Myocyte (in vitro differentiated cells): Measurements from ENCODE around the gene SOHLH2. TPM values are rescaled to one million over a fixed set of nuclear protein-coding genes. Genes with fewer than 3 reads are reported as not detected.

Source experiments
- DNase-seq: peaks from one replicate; pipeline ENCODE4 v3.0.0-alpha.2; 2012; ENCODE audit warnings: low read depth
- total RNA-seq: library from RNA; depleted of rRNA; stranded (reverse); fragments of >200 nt; gene quantifications from 2 replicates; pipeline ENCODE4 v1.2.3, GENCODE V29; 2014

Gene SOHLH2
- total RNA-seq, 1 donor from 2014 or later = 125 TPM

DNA sequence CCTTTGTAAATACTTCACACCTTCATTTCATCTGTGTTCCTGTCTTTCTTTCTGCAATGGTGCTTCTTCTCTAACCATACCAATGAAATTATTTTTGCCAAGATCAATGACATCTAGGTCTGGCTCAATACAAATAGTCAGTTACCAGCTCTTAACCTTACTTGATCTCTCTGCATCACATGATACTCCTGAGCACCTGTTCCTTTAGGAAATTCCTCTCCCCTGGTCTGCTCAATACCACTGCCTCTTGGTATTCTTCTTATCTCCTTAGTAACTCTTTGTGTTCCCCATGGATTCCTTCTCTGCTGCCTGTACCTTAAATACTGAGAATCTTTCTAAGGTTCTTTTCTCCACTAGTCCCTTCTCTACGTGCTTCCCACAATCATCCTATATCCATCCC lies 25.9 kb downstream of the SOHLH2 start:
- DNase-seq = peak; percentile 77

DNA sequence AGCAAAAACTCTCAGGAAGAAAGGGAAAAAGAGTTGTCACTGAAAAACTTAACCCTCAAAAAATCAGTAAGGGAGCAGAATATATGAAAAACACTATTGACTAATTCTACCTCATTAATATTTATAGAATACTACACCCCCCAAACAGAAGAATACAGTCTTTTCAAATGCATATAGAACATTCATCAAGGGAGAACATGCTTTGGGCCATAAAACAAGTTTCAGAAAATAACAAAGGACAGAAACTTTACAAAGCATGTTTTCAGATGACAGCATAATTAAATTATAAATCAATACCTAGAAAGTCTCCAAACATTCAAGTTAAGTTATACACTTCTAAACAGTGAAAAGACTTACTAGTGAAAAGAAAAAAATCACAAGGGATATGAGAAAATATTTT lies 30.5 kb downstream of the SOHLH2 start:
- DNase-seq = no peak

DNA sequence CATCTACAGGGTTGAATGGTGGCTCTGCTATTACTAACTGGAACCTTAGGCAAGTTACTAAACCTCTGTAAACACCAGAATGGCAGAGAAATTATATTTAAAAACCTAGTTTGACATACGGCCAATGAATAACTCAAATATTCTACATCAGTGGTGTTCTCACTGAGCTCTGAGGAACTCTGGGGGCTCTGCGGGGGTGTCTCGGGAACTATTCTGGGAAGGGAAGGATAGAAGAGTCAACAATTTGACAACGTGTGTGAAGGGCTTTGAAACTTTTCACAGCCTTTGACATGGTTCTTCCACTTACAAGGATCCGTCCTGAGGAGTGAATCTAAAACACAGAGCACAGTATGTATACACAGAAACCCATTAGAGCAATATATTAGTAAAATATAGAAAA lies 38.7 kb downstream of the SOHLH2 start:
- DNase-seq = no peak

DNA sequence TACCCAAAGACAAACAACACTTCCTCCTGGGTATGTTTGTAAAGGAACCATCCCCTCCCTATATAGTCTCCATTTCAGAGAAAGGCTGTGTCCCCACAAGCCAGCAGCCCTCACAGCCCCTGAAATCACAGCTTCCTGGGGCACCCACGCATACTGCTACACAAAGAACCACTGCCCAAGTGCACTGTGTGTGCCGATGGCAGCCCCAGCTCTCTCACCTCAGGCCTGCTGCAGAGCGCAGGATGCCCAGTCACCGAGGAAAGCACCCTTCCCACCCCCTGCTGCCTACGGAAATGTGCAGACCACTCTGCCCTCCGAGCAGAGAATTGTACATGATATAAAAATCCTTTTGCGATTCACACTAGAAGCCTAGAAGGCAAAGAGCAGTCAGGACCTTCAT lies 39.4 kb downstream of the SOHLH2 start:
- DNase-seq = no peak

DNA sequence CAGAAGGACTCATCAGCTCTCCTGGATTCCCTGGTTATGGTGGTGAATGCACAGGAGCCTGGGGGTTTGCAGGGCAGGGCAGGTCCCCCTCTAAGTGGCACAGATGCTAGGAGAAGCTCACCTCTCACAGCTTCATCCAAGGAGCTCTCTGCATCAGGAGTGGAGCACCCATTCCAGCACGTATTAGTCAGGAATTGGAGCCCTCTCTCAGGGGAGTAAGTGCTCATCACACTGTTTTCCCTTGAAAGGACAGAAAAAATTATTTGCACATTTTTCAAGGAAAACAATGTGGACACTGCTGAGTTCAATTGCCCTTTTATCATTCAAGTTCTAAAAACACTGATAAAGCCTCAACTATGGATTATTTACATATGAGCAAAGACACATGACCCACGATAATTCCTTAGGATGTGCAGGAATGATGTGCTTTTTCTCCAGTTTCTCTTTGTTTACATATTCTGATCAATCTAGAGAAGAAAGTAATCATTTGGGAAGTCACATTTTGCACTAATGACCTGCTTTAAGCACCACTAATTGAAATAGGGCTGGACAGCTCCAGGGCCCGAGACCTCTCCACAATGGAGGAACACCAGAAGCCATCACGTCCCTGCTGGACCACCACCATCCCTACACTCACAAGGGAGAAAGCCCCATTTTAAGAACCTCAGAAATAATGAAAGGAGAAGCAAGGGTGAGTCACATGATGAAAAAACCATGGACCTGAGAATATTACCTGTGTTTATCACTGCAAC lies 40.6 kb downstream of the SOHLH2 start:
- no peak for DNase-seq

DNA sequence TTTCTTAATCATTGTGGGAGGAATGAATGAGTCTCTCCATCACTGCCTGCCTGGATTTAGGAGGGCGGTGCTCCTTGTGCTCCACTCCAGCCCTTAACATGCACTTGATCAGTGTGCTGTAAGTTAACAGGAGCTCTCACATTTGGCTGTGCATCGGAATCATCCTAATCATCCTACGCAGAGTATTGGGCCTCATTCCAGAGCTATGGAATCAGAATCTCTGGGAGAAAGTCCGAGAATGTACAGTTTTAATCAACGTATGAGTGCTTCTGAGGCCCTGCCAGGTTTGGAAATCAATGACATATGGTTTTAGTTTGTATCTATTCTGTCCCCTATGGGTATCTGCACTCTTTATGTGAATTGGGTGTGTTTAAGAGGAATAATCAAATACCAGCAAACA lies 48.3 kb downstream of the SOHLH2 start:
- DNase-seq = no peak

DNA sequence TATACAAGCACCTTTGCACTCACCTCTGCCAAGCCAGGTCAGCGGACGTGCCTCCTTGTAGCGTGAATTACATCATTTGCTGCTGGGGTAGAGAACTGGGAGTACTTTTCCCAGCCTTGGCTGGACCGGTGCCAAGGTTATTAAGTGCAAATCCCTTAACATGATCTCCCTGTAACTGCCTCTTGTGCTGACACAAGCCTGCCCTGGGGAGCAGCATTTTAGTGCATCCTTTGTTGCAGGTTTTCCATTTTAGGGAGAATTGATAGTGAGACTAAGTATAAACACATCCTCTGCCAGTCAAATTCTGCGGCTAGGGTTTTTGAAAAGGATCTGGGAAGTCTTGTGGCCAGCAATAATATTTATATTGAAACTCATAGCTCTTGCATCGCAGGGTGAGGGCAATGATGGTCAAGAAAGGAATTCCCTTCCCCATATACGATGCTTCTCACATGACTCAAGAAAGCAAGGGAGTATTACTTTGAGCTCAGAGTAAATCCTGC lies 50.5 kb downstream of the SOHLH2 start:
- DNase-seq = peak; percentile 83

DNA sequence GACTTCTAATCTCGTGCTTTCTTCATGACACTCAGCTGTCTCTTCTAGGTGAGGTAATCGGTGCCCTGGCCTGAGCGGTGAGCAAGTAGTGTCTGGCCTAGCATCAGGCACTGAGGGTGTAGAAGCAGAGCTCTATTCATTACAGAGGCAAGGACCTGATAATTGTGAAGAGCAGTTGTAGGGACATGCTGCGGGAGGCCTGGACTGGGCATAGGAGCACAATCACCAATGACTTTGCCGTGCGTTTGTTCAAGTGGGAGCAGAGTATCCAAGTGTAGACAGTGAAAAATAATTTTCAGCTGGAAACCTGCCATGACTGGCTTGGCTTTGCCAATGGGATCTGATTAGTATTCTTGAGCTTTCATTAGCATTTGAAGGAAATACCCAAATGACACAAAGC lies 51.1 kb downstream of the SOHLH2 start:
- DNase-seq = no peak

DNA sequence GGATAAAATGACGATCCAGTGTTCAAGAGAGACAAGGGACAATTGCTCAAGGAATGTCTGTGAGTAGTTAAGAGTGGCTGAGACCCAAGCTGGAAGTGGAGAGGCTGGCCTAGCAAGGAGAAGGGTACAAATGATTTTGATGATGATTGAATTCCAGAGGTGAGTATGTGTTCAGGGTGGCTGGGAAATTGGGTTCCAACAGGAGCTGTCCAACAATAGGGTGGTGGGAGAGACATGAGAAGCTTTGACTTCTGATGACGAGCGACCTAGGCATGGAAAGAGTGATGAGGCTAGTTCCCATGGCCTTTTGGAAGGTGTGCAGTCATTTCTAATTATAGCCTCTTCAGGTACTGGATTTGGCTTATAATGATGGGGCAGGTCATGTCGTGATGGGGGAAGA lies 54.1 kb downstream of the SOHLH2 start:
- DNase-seq = no peak

DNA sequence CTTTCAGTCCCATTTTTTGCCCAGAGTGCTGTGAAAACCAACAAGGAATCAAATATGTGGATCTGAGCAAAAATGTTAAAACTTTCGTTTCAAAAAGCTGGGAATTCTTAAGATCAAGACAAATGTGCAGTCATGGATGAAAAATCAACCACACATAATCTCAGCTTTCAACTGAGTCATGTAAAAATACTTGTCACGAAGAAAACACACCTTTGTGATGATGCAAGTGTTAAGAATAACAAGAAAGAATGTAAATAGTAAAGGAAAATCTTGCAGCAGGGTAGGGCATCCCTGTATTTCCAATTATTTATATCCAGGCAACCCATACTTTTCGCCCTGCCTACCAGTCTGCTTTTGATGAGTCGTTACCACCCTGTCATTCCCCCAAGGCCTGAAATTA lies 55.7 kb downstream of the SOHLH2 start:
- DNase-seq = peak; percentile 48

DNA sequence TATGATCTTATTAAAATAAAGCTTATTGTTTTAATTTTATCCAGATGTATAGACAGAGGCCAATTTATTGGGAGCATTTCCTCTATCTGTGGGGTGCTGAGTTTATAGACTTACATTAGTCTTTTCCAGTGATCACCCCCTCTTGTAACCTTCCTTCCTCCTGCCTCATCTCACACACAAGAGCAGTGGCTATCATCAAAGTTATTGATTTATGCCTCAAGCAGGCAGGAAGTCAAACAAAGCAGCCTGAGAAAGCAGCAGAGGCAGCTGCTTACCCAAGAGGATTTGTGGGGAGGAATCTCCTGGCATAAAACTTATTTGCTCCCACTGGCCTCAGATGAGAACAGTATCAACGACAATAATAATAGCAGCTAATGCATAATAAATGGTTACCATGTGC lies 56.9 kb downstream of the SOHLH2 start:
- peak; percentile 77 for DNase-seq

DNA sequence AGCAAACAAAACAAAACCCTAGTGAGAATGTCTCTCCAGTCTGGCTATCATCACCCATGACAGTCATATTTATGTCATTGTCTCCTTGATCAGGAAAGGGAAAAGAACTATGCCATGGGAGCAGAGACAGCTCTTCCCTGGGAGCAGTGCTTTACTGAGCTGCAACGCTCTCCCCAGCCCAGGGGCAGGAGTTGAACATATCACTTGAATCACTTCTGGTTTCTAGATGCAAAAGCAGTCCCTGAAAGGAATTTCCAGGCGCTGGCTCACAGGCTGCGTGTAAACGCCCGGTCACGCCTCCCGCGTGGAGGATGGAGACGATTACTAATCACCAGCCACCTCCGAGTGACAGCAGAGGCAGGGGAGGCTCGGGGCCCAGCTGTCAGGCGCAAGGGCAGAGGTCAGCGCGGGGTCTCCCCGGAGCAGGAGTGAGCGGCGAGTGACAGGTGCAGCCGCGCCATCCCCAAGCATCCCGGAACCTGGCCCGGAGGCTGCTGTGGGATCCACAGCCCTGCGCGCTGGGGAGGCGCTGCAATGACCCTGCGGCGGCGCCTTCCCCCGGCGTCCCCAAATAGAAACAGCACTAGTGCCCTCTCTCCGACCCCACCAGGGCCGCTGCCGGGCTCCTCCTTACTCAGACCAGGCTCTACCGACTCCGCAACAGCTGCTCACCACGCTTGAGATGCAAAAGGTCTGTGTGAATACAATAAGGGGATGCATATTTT lies 59.6 kb downstream of the SOHLH2 start:
- peak; percentile 97 for DNase-seq

DNA sequence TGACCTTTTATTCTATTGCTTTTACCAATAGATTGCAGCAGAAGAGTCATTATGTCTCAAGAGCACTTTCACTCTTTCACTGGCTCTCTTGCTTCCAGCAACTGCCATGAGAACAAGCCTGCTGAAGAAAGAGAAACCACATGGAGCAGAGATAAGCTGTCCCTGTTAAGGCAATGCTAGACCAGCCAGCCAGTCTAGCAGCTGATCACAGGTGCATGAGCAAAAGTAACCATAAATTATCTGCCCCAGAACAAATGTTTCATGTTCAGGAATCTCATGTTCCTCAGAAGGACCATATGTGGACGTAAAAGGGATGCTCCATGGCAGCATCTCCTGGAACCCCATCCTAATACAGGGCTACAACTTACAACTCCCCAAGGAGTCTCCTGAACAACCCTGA lies 62.8 kb downstream of the SOHLH2 start:
- DNase-seq = peak; percentile 80

DNA sequence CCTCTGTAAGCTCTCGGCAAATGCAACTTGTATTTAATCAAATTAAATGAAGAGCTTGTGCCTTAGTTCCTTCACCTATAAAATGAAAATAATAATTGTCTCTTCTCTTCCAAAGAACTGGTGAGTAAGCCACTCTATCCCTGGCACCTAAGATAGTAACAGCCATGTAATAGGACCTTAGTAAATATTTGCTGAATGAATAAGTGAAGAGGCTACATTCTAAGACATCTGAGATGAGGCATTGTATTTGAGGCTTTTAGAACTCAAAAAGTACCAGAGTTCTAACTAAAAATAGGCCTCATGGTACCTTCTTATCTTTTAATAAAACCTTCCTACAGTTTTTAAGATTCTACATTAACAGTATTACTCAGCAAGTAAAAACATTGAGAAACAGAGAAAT lies 65.9 kb downstream of the SOHLH2 start:
- DNase-seq = peak; percentile 69

DNA sequence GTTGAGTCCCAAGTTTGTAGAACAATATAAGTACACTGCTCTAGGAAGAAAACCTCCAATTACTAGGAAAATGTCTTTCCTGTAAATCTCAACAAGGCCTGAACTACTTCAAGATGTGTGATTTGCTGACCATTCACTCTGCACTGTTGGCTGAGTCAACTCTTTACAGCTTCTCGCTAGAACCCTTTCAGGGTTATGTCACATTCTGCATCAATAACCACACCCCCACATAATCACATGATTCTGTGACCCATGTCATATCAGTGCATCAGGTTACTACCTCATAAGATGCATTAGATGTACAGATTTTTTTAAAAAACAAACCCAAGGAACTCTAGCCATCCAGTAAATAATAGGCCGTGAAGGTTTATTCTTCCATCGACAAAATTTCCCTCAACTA lies 67.0 kb downstream of the SOHLH2 start:
- DNase-seq = no peak

DNA sequence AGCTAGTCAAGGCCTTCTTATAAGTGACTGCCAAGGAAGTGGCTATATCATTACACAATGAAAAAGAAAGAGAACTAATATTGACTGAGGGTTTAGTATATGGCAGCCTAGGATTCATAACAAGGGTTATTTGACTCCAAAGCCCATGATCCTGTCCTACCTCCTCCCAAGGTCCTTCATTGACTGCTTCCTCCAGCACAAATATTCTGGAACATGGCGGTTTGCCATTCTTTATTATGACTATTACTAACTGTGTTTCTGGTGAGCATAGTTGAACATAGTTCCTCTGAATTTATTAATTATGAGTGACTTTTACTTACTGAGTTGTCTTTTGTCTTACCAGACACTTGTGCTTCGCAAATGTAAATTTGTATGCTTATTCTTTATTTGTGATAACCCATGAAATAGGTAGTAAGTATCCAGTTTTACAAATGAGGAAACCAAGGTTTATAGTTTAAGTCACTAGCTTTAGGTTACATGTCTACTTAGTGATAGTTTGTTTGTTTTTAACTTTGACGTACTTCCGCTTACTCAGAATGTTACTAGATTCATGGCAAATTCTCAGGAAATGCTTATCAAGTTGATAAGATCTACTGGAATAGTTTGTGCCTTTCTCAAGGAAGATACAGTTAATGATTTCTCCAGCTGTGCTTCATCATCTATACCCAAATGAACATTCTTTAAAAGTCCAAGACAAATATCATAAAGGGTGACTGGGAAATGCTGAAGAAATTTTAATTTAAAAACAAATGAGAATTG lies 67.7 kb downstream of the SOHLH2 start:
- DNase-seq = no peak

DNA sequence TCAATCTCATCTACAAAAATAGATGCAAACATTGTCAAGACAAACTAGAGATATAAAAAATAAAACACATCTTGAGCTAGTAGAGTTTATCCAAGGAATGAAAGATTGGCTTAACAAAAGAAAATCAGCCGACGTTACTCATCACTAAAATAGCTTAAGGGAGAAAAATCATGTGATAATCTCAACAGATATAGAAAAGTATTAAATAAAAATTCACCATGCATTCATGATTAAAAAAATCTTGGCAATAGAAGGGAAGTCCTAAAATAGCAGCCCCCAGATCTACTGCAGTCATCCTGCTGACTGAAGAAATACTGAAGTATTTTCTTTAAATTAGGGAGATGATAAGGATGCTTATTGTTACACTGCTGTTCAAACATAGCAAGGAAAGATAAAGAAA lies 70.6 kb downstream of the SOHLH2 start:
- DNase-seq = no peak

DNA sequence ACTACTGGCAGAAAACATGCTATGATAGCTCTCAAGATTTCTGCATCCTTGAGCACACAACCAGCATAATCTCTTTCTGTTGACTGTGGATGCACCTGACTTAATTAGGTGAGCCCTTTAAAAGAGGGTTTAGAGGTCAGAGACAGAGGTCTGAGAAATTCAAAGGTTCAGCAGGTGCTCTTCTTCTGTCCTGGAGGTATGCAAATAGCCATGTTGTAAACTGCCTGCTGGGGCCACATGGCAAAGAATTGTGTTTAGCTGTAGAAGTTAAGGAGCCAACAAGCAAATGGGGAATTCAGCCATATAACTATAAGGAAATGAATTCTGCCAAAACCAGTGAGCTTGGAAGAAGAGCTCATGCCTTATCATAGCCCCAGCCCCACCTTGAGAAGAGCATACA lies 71.6 kb downstream of the SOHLH2 start:
- no peak for DNase-seq

DNA sequence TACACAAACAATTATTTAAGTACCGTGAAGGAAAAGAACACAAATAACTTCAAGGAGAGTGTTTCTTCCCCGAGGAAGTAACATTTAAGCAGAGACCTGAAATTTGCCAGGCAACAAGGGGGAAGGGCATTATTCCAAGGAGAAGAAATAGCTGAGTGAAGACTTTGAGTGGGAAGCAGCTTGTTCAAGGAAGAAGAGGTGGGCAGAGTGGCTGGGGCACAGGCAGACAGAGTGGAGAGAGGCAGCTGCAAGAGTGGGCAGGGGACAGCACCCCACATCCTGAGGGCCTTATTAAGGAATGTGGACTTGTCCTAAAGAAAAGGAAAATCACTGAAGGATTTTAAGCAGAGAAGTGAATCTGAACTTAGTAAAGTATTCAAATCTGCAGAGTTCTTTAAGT lies 78.5 kb downstream of the SOHLH2 start:
- DNase-seq = no peak

DNA sequence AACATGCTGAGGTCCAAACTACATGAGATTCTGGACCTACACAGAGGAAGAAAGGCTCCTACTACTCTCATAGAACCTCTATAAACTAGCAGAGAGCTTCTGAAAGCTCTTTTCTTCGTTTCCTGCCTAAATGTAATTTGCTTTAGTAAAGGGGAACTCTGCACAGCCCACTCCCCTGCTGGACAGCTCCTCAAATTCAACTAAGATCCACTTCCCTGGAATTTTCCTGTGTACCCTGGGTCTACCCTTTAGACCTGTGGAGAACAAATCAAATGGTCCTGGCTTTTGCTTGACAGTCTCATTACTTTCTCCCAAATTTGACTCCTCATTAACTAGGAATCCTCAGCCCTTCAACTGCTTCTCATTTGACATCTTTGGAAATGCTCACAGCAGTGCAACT lies 79.7 kb downstream of the SOHLH2 start:
- DNase-seq = no peak

DNA sequence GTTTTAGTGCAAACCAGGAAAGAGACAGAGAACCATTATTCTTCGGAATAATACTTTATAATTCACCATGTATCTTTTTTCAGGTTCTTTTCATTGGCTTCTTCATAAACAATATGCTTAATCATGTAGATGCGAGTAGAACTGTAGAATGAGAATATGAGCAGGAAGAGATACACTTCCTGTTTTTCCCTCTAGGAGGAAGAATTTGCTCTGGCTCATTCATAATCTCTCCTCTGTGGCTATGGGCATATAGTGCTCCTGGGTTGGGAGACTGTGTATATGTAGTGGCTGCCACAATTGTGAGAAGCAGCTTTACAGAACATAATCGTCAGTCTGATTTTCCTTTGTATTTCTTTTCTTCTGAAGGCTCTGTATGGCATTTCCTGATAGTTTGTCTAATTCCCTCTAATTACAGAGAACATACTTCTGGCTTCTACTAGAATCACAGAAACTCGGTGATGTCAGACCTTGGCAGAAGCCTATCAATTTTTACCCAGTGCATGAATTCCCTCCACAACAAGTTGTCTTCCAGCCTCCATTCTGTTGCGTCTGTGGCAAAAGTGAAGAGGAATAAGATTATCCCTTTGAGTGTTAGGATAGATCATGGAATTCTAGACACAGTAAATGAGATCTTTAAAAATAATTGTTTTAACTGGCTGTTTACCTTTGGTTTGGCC lies 80.3 kb downstream of the SOHLH2 start:
- peak; percentile 8 for DNase-seq

DNA sequence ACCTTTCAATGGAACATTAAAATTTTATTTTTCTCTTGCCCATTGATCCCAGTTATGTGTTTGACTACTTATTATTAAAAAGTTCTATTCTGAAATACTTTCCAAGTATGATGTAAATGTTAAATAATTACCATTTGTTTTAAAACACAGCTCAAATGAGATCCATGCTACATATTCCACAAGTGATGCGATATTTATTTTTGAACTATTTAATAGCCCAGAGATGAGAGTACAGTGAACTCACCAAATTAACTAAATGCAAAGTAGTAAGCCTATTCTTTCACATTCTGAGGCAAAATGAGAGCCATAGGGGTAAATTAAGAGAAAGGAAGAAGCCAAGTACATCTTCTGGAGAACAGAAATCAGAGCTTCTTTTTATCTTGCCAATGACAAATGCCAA lies 82.0 kb downstream of the SOHLH2 start:
- no peak for DNase-seq
